OCI-LY7 (cell line): ENCODE results near the gene NRP1.

Experiments
- CTCF ChIP-seq: fragments of 200-600 bp; sonication (generic); conservative IDR thresholded peaks from 2 replicates; pipeline ENCODE4 v1.5.1; 2014; ENCODE audit warnings: mild to moderate bottlenecking, antibody characterized with exemption, low read length, moderate library complexity, mixed read lengths
- EZH2phosphoT487 ChIP-seq: fragments of 200-600 bp; sonication (generic); IDR thresholded peaks from 2 replicates; pipeline ENCODE4 v1.6.1; 2018; ENCODE audit warnings: low read depth, borderline replicate concordance, mild to moderate bottlenecking, mixed run types, antibody characterized with exemption, low read length, moderate library complexity, mixed read lengths

- TF ChIP-seq EZH2phosphoT487, result no peak
- TF ChIP-seq CTCF, result no peak
These were observed 144.1 kb downstream of the NRP1 start for GRCh38 chr10:33190406-33190805.
